Raji (cell line): ENCODE results near the gene INCA1.

Experiments used
- POLR2A ChIP-seq: IDR thresholded peaks from 2 replicates; pipeline ENCODE4 v1.6.1; 2011; ENCODE audit warnings: low read depth, low read length, control low read depth; ENCODE audit not compliant: insufficient read depth

INCA1 gene

GRCh38 chr17:4949321-4950074 lies 47.8 kb downstream of the INCA1 start:
- peak; percentile 45 for TF ChIP-seq POLR2A

GRCh38 chr17:4948931-4949320 lies 48.4 kb downstream of the INCA1 start:
- peak; percentile 16 for TF ChIP-seq POLR2A

DNA sequence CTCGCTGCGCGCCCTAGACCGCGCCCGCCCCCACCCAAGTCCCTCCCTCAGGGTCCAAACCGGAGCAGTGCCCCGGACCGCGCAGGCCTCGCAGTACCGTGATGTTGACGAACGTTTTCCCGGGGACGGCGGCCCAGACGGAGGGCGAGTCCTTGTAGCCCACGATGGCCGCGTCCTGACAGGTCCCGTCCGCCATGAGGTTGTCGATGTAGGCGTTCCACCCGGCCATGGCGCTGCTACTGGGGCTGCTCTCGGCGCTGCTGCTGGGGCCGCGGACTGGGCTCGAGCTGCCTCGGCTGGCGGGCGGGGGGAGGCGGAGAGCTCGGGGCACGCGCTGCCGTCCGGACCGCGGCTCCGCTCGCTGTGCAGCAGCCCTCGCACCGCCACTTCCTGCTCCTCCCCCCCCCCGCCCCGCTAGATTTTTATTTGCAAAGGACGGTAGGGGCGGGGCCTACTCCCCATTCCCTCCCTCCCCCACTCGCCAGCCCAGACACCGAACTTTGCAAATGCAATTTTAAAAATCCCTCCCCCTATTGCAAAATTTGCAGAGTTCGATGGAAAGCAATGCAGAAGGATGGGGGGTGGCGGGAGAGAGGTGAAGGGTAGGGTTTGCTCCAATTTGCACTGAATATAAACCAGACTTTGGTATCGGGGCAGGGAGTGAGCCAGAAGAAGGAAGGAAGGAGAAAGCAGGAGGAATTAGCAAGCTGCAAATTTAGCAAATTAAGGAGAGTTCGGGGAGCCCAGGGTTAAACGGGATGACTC lies 49.0 kb downstream of the INCA1 start, which contains the start of gene PFN1:
TSS of gene PFN1 (minus strand) at position 365 of the 765 bp plus-strand sequence. CDS start at position 229, 136 bp downstream.
- peak; percentile 92 for TF ChIP-seq POLR2A

GRCh38 chr17:4947411-4948165 lies 49.7 kb downstream of the INCA1 start:
- TF ChIP-seq POLR2A: peak; percentile 1; the same call in 1 of the 2 replicates

- no peak for TF ChIP-seq POLR2A
Observed at GRCh38 chr17:4947010-4947410, 50.3 kb downstream of the INCA1 start.

- no peak for TF ChIP-seq POLR2A
Observed at GRCh38 chr17:4946312-4946976, 50.9 kb downstream of the INCA1 start.

GRCh38 chr17:4945944-4946280 lies 51.4 kb downstream of the INCA1 start:
- TF ChIP-seq POLR2A: no peak

DNA sequence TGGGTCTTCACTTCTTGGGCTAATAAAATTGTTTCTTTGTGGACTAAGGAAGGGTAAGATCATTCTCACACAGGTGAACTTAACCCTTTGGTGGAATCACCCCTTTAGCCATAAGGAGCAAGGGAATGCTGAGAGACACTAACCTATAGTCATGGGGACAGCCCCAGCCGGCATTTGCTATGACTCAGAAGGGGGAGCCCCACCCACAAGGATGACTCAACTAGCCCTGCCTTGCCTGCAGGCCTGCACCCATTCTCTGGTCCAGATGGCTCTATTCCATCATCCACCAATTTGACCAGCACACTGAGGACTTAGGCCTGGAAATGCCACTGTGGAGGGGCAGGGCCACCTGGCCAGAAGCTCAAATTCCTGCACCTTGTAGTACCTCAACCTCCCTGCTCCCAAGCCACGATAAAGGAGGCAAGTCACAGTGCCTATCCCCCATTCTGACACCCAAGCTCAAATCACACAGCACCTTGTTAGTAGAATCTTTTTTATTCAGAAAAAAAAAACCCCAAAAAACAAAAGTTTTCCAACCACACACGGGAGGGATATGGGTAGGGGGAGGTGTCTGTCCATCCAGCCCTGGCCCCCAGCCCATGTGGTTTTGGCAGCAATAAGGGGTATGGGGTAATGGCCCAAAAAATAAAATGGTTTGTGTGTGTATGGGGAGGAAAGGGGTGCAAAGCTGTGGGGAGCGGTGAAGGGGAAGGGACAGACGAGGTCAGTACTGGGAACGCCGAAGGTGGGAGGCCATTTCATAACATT lies 52.0 kb downstream of the INCA1 start:
- peak; percentile 59 for TF ChIP-seq POLR2A

GRCh38 chr17:4944554-4945175 lies 52.7 kb downstream of the INCA1 start:
- TF ChIP-seq POLR2A: 0 out of 2 replicates have a peak, but pooled peaks have one; percentile 11

DNA sequence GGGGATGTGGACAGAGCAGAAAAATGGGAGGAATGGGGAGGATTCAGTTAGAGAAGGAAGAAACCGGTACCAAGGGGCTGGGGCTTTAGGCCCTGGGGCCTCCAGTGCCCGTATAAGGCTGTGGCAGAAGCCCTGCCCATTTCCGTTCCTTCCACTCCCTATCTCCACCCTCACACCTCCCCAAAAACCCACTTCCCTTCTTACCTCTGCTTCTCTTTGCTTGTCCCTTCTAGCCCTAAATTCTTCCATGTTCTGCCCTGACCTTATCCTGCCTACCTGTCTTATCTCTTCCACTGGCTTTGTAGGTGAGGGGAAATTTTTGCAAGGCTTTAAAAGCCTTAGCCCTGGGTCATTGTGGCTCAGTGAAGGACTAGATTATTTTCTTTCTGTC lies 53.2 kb downstream of the INCA1 start:
- peak; percentile 37; the same call in 1 of the 2 replicates for TF ChIP-seq POLR2A

GRCh38 chr17:4942760-4943508 lies 54.4 kb downstream of the INCA1 start:
- no peak for TF ChIP-seq POLR2A

- TF ChIP-seq POLR2A: no peak
Observed at GRCh38 chr17:4941319-4941610, 56.1 kb downstream of the INCA1 start.

DNA sequence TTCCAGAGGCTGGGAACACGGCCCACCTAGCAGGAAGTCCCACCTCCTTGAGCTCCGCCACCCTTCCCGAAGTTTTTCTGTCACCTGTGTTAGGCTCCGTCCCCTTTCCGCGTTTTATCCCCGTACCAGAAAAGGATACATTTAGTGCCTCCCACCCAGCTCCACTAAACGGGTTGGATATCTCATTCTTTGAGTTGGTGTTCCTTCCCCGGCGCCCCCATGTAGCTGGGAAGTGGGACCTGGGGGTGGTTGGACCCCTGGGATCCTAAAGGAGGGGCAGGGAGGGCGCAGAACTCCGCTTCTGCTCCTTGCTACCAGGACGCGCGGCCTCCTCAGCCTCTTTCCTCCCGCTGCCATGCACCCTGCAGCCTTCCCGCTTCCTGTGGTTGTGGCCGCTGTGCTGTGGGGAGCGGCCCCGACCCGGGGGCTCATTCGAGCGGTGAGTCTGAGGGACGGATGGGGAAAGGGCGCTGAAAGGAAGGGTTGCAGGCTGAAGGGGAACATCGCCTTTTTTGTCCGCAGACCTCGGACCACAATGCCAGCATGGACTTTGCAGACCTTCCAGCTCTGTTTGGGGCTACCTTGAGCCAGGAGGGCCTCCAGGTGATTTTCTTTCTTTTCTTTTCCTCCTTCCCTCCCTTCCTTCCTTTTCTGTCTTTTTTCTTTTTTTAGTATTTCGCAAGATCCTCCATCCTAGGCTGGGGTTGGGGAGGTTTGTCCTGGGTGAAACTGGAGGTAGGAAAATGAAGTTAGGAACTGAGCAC lies 56.6 kb downstream of the INCA1 start:
- TF ChIP-seq POLR2A: peak; percentile 36; the same call in 1 of the 2 replicates
